CD1c-positive myeloid dendritic cell (primary cell): ENCODE results near the gene SHISAL2A.

Experiments
- DNase-seq: peaks from one replicate; pipeline ENCODE4 v3.0.0-alpha.2; 2016; ENCODE audit errors: extremely low spot score

SHISAL2A gene

GRCh38 chr1:52621950-52622349 lies 11.0 kb upstream of the SHISAL2A start:
- DNase-seq = no peak

- DNase-seq = no peak
Observed at GRCh38 chr1:52623812-52624211, 9.2 kb upstream of the SHISAL2A start.

- DNase-seq = no peak
Observed at GRCh38 chr1:52627028-52627427, 5.9 kb upstream of the SHISAL2A start.

DNA sequence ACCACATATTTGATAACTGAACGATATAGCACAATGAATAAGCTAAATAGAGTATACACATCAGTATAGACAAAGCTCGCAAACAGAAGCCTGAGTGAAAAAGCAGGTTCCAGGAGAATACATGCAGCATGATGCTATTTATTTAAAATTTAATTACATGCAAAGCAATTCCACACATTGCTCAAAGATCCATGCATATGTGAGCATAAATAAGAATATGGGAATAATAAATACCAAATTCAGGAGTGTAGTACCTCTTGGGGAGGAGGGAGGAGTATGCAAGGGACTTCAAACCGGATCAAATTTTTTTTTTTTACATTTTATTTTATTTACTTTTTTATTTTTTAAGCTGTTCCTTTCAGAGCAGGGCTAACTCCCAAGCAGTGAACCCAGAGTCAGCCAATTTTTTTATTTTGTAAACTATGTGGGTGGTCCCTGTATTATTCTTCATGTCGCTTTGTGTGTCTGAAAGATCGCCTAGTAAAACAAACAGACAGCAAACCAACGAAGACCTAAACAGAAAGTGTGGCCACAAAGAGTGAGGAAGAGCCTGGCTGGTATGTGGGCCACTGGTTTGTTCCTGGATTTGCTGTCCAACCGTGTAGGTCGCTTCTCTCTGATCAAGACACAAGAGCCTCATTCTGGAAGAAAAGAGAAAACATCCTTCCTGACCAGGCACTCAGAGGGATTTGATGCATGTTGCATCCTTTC lies 4.2 kb upstream of the SHISAL2A start:
- no peak for DNase-seq

DNA sequence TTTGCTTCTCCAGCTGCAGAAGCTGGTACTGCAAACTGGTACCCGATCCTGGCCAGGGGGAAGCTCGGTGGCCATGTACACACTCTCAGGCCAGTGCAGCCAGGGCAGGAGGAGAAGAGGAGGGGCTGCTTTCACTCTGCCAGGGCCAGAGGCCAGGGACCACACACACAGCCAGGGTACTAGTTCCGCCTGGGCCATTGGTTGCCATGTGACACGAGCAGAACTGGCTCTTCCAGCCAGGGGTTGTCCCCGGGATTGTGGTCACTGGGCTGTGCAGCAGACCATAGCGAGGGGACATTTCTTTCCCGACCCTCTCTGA lies 3.7 kb upstream of the SHISAL2A start:
- no peak for DNase-seq

DNA sequence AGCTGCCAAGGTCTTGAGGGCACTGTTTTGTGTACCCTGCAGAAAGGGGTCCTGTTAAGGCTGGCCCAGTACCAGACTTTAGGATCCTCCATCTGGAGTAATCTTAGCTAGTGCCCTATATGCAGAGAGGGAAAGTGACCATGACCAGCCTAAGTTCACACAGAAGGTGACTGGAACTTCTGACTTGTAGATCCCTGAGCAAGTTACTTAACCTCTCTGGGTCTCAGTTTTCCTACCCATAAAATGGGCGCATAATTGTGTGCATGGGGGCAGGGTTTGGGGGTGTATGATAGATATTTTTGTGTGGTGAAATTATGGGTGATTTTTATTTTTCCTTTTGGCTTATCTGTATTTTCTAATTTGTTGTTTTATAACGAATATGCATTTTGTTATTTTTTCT lies 3.3 kb upstream of the SHISAL2A start:
- DNase-seq = no peak

DNA sequence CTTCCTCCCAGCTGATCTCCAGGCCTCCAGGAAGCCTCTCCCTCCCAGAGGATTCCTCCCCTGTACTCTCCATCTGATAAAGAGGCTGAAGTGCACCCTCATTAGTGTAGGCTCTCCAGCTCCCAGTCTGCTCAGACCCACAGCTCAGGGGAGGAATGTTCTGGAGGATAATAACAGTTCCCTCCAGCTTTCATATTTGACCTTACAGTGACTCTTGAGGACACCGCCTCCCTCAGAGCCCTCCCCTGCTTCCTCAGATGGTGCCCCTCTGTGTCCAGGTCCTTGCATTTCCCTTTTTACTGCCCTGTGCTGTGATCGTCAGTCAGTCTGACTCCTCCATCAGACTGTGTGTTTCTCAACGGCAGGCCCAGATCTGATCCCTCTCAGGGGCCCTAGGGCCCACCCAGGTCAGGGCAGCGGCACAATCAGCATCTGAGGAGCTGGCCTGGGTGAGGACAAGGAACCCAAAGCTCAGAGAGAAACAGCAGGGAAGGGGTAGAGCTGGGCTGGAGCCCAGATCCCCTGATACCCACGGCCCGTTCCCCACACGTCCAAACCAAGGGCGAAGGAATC lies 1.1 kb upstream of the SHISAL2A start:
- no peak for DNase-seq

DNA sequence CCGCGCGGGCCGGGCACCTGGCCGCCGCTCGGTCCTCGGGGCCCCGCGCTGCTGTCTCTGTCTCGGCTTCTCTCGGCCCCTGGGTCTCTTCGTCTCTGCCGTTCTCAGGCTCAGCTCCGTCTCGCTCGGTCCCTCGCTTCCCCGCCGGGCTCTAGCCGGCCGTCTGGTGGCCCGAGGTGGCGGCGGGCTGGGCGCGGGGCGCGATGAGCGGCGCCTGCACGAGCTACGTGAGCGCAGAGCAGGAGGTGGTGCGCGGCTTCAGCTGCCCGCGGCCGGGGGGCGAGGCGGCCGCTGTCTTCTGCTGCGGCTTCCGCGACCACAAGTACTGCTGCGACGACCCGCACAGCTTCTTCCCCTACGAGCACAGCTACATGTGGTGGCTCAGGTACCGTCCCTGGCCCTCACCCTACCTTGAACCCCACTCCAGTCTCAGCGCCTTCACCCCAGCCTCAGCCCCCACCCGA lies 355 bp downstream of the SHISAL2A start:
- DNase-seq = peak; percentile 5

GRCh38 chr1:52634111-52634510 lies 1.1 kb downstream of the SHISAL2A start:
- no peak for DNase-seq

GRCh38 chr1:52635321-52636089 lies 2.5 kb downstream of the SHISAL2A start:
- DNase-seq = no peak

GRCh38 chr1:52636721-52637695 lies 4.0 kb downstream of the SHISAL2A start:
- peak; percentile 64 for DNase-seq

DNA sequence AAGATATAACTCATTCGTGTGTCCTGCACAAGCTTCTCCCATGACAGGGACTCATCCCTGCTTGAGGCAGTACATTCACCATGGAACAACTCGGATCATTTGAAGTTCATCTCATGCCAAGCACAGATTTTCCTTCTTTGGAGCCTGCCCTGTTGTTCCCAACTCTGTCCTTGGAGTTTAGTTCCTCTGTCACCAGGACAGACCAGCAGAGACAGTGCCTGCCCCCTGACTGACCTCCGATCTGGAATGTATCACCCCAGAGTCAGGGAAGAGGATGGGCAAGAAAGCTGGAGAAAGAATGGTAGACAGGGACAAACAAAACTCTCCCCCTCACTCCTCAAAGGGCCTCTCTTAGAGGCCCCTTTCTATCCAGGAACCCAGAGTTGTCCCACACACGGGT lies 5.0 kb downstream of the SHISAL2A start:
- no peak for DNase-seq

DNA sequence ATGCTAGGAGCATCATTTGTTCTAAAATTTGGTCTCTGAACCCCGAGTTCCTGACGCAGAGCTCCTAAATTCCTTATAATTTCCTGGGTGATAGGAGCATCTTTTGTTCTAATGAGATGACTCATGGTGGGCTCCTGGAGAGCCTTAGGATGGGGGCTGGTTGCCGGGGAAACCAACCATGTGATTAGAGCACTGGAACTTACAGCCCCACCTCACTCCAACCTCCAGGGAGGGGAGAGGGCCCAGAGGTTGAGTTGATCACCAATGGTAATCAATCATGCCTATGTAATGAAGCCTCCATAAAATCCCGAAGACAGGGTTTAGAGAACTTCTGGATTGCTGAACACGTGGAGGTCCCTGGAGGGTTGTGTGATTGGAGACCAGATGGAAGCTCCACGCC lies 7.7 kb downstream of the SHISAL2A start:
- no peak for DNase-seq

GRCh38 chr1:52641307-52641706 lies 8.3 kb downstream of the SHISAL2A start:
- DNase-seq = peak; percentile 5

- no peak for DNase-seq
Observed at GRCh38 chr1:52645261-52645660, 12.3 kb downstream of the SHISAL2A start.

DNA sequence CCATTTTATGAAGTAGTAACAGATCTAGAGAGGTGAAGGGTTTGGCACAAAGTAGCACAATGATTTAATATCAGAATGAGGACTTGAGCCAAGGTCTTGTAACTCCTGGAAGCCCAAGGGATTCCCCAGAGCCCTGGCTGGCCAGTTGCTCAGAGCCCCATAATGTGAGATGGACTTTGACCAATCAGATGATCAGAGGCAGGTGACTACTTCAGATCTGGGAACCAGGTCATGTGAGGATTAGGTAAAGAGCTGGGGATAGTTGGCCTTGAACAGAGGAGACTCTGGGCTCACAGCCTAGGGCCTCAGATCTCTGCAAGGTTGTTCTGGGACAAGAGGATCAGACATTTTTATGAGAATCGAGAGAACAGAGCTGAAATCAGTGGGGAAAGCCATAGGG lies 18.9 kb downstream of the SHISAL2A start:
- no peak for DNase-seq

DNA sequence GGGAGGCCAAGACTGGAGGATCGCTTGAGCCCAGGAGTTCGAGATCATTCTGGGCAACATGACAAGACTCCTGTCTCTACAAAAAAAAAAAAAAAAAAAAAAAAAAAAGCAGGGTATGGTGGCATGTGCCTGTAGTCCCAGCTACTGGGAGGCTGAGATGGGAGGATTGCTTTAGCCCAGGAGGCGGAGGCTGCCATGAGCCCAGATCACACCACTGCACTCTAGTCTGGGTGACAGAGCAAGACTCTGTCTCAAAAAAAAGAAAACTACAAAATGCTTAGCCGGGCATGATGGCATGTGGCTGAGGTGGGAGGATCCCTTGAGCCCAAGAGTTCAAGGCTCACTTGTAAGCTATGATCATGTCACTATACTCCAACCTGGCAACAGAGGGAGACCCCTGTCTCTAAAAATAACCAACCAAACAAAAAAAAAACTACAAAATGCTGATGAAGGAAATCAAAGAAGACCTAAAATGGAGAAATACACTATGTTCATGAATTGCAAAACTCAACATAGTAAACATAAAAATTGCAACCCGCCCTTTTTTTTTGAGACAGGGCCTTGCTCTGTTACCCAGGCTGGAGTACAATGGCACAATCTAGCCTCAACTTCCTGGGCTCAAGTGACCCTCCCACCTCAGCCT lies 20.4 kb downstream of the SHISAL2A start:
- DNase-seq = no peak

DNA sequence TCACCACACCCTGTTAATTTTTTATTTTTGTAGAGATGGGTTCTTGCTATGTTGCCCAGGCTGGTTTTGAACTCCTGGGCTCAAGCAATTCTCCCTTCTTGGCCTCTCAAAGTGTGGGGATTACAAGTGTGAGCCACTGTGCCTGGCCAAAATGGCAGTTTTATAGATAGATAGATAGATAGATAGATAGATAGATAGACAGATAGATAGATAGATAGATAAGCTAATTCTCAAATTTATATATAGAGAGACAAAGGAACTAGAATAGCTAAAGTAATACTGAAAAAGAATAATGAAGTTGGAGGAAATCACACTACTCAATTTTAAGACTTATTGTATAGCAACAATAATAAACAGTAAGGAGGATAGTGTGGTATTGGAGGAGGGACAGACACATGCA lies 21.1 kb downstream of the SHISAL2A start:
- no peak for DNase-seq

- no peak for DNase-seq
Observed at GRCh38 chr1:52657702-52658101, 24.7 kb downstream of the SHISAL2A start.

DNA sequence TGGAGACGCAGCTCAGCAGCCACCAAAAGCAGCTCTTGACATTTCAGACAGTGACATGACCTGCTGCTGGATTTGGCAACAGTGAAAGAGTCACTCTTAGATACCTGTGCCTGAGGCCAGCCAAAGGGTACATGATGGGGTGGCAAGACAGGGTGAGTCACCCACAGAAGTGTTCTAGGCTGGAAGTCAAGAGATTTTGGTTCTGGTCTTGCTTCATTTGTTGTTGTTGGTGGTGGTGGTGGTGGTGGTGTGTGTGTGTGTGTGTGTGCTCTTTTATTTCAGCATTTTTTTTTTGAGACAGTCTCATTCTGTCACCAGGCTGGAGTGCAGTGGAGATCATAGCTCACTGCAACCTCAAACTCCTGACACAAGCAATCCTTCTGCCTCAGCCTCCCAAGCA lies 25.8 kb downstream of the SHISAL2A start:
- no peak for DNase-seq

- no peak for DNase-seq
Observed at GRCh38 chr1:52659356-52659755, 26.4 kb downstream of the SHISAL2A start.
